Germinal center (tissue), 1 donor: ENCODE results near the gene EPHA6.

ENCODE experiments used
- DNase-seq: peaks from one replicate; pipeline ENCODE4 v3.0.0; 2012; ENCODE audit warnings: mixed read lengths, low spot score

Gene EPHA6

GRCh38 chr3:97646932-97647331 is 832.5 kb downstream of the EPHA6 start:
- DNase-seq: no peak

GRCh38 chr3:97647441-97647982 is 833.1 kb downstream of the EPHA6 start:
- DNase-seq: no peak

- DNase-seq: no peak
These were observed 841.6 kb downstream of the EPHA6 start for GRCh38 chr3:97655971-97656370.

- DNase-seq: no peak
These were observed 842.2 kb downstream of the EPHA6 start for GRCh38 chr3:97656638-97657037.

GRCh38 chr3:97658668-97659285 is 844.4 kb downstream of the EPHA6 start:
- no peak for DNase-seq

GRCh38 chr3:97662264-97662663 is 847.9 kb downstream of the EPHA6 start:
- no peak for DNase-seq

GRCh38 chr3:97662762-97663161 is 848.4 kb downstream of the EPHA6 start:
- DNase-seq: no peak

- no peak for DNase-seq
These were observed 851.5 kb downstream of the EPHA6 start for GRCh38 chr3:97665896-97666295.

- no peak for DNase-seq
These were observed 856.6 kb downstream of the EPHA6 start for GRCh38 chr3:97670952-97671351.

GRCh38 chr3:97673357-97673997 is 859.1 kb downstream of the EPHA6 start:
- no peak for DNase-seq

GRCh38 chr3:97674461-97674860 is 860.1 kb downstream of the EPHA6 start:
- DNase-seq: no peak

GRCh38 chr3:97680210-97680609 is 865.8 kb downstream of the EPHA6 start:
- no peak for DNase-seq

- no peak for DNase-seq
These were observed 866.3 kb downstream of the EPHA6 start for GRCh38 chr3:97680696-97681095.

GRCh38 chr3:97684490-97684889 is 870.1 kb downstream of the EPHA6 start:
- DNase-seq: no peak

GRCh38 chr3:97686258-97686657 is 871.9 kb downstream of the EPHA6 start:
- no peak for DNase-seq

GRCh38 chr3:97687734-97688133 is 873.3 kb downstream of the EPHA6 start:
- DNase-seq: no peak

GRCh38 chr3:97689111-97689510 is 874.7 kb downstream of the EPHA6 start:
- no peak for DNase-seq

GRCh38 chr3:97689962-97690361 is 875.6 kb downstream of the EPHA6 start:
- no peak for DNase-seq

GRCh38 chr3:97691354-97691753 is 877.0 kb downstream of the EPHA6 start:
- no peak for DNase-seq

- no peak for DNase-seq
These were observed 878.0 kb downstream of the EPHA6 start for GRCh38 chr3:97692389-97692788.

- DNase-seq: no peak
These were observed 878.4 kb downstream of the EPHA6 start for GRCh38 chr3:97692831-97693230.

- DNase-seq: no peak
These were observed 880.5 kb downstream of the EPHA6 start for GRCh38 chr3:97694876-97695275.

- no peak for DNase-seq
These were observed 884.3 kb downstream of the EPHA6 start for GRCh38 chr3:97698691-97699090.

- no peak for DNase-seq
These were observed 885.5 kb downstream of the EPHA6 start for GRCh38 chr3:97699889-97700288.
